IPS-18c (cell line): Measurements from ENCODE around the gene USP48.
"Not testable (repeated sequence)": the region's sequence is repeated elsewhere in the genome, so short reads cannot be mapped to it uniquely, and the experiment has no call there.

Experiments
- H3K4me3 ChIP-seq: 2 replicates; pipeline ENCODE4 v1.7.0; 2013; ENCODE audit warnings: low read depth, mild to moderate bottlenecking, low read length, moderate library complexity; ENCODE audit not compliant: insufficient read depth
- H3K9me3 ChIP-seq: one replicate; pipeline ENCODE4 v1.6.1; 2013; ENCODE audit warnings: mild to moderate bottlenecking, low read length, moderate library complexity; ENCODE audit not compliant: control insufficient read depth, insufficient read depth

Gene USP48

DNA sequence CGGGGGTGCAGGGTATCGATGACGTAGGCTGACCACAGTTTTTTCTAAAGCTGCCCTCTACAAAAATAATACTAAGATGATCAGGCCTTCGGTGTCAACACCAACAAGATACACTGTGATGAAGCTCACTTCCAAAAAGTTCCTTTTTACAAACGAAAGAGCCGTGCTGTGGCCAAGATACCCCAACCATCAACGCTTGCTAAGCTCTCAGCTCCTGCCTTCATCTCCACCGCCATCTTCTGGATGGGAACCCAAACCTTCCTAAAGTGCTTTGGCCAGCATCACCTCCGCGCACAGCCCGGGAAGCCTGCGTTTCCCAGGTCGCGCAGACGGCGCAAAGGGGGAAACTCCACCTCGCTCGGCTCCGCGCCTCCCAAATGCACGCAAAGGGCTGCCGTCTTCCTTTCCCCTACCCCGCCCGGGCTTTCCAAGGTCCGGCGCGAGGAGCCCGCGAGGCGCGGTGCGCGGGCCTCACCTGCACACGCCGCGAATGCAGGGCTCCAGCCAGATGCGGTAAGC, 541 bp downstream of the USP48 start:
- peak overlapping the region; percentile 89 for H3K4me3 ChIP-seq
- H3K9me3 ChIP-seq = peaks cover 2% of the 10 kb centered on the region

DNA sequence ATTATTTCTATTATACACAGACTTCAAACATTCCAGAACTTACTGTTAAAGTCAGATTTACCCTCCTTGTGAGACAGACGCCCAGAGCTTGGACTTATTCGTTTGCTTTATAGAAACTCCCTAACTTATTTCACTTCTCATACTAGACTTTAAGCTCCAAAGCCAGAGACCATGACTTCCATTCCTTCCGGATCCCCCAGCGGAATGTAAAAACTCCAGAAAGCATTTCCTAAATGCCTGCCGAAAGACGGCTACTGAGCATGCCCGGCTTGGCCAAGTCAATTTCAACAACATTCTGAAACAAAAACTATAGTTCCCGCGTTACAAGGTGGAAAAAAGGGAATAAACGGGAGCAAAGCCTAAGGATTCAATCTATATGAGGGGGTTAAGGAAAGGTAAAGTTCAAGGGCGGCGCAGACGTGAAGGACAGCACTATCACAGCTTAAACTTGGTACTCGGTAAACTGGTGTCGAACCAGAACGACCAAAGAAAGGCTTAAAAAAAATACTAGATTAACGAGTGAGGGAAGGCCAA, 1.1 kb downstream of the USP48 start:
- H3K4me3 ChIP-seq = peak overlapping the region; percentile 89

DNA sequence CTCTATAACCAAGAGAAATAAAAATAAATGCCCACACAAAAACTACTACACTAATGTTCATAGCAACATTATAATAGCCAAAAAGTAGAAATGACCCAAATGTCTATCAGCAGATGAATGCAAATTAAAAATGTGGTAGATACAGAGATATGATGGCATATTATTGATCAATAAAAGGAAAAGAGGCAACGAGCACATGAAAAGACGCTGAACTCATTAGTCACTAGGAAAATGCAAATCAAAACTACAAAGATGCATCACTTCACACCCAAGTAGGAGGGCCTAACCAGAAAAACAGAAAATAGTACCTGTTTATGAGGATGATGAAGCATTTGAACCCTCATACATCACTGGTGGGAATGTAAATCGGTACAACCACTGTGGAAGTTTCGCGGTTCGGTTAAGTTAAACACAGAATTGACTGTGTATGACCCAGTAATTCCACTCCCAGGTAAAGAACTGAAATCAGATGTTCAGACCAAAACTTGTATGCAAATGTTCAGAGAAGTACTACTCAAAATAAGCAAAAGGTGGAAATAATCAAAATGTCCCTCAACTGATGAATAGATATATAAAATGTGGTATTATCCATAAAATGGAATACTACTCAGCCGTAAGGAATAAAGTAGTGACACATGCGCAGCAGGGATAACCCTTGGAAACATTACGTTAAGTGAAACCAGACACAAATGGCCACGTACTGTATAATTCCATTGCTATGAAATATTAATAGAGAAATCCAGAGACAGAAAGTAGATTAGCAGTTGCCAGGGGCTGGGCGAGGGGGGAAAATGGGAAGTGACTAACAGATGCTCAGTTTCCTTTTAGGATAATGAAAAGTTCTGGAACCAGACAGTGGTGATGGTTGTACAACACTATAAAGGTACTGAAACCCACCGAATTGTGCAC, 3.1 kb downstream of the USP48 start:
- no peak overlapping the region for H3K4me3 ChIP-seq
- peaks cover 2% of the 10 kb centered on the region for H3K9me3 ChIP-seq

More for the DNA sequence above, 1.1 kb downstream of the USP48 start:
- peaks cover 2% of the 10 kb centered on the region for H3K9me3 ChIP-seq

DNA sequence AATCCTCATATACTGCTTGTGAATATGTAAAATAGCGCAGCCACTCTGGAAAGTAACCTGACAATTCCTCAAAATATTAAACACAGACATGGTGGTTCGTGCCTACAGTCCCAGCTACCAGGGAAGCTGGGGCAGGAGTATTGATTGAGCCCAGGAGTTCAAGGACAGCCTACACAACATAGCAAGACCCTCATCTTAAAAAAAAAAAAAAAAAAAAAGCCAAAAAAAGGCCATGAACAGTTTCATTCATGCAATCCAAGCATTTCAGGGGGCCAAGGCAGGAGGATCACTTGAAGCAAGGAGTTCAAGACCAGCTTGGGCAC, 4.6 kb downstream of the USP48 start:
- Histone ChIP-seq H3K4me3 (no peak overlapping the region), H3K9me3 (no peaks in the 10 kb centered on the region)

DNA sequence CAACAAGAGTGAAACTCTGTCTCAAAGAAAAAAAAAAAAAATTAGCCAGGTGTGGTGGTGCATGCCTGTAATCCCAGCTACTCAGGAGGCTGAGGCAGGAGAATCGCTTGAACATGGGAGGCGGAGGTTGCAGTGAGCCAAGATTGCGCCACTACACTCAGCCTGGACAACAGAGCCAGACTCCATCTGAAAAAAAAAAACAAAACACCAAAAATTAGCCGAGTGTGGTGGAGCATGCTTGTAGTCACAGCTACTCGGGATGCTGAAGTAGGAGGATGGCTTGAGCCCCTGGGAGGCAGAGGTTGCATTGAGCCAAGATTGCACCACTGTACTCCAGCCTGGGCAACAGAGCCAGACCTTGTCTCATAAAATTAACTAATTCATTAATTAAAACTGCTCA, 6.0 kb downstream of the USP48 start:
- H3K4me3 ChIP-seq, H3K9me3 ChIP-seq: not testable (repeated sequence)

DNA sequence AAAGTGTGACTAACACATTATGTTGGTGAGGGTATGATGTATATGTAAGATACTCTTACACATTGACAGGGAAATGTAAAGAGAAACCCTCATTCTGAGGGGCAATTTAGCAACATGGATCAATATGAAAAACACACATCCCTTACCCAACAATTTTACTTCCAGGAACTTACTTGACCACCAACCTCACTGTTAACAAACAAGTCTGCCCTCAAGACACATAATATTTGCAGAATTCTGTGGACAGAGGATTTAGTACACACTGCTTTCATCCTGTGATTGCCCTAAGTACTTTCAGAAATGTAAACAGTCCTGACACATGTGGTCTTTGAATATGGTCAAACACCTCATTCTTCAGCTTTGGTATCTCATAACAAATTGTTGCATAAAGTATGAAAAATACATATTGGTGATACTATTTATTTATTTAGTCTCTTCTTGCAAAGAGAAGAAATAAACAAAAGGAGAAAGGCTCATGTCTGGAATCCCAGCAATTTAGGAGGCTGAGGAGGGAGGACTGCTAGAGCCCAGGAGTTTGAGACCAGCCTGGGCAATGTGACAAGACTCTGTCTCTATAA, 6.9 kb downstream of the USP48 start:
- H3K4me3 ChIP-seq = no peak overlapping the region

DNA sequence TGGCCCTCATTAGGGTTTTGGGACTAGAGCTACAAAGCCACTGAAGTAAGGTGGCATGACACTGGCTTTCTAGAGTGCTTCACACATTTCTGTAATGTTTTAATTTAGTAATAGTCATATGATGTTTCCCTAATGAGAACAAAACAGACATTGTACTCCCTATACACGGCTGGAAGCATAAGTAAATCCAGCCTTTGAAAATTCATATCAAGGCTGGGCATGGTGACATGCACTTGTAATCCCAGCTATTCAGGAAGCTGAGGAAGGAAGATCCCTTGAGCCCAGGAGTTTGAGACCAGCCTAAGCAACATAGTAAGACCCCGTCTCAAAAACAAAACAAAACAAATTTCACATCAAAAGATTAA, 7.4 kb downstream of the USP48 start:
- no peak overlapping the region for H3K4me3 ChIP-seq
- H3K9me3 ChIP-seq = no peaks in the 10 kb centered on the region

More for the DNA sequence above, 6.9 kb downstream of the USP48 start:
- H3K9me3 ChIP-seq = no peaks in the 10 kb centered on the region

DNA sequence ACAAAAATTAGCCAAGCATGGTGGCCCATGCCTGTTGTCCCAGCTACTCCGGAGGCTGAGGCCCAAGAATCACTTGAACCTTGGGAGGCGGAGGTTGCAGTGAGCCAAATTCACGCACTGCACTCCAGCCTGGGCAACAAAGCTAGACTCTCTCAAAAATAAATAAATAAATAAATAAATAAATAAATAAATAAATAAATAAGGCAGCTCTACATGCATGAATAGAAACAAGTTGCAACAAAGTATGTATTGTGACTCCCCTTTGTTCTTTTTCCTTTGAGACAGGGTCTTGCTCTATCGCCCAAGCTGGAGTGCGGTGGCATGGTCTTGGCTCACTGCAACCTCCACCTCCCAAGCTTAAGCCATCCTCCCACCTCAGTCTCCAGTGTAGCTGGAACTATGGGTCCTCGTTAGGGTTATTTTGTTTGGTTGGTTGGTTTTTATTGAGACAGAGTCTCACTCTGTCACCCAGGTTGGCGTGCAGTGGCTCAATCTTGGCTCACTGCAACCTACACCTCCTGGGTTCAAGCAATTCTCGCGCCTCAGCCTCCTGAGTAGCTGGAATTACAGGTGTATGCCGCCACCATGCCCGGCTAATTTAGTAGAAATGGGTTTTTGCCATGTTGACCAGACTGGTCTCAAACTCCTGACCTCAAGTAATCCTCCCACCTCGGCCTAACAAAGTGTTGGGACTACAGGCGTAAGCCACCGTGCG, 8.0 kb downstream of the USP48 start:
- Histone ChIP-seq H3K4me3 (no peak overlapping the region), H3K9me3 (no peaks in the 10 kb centered on the region)

DNA sequence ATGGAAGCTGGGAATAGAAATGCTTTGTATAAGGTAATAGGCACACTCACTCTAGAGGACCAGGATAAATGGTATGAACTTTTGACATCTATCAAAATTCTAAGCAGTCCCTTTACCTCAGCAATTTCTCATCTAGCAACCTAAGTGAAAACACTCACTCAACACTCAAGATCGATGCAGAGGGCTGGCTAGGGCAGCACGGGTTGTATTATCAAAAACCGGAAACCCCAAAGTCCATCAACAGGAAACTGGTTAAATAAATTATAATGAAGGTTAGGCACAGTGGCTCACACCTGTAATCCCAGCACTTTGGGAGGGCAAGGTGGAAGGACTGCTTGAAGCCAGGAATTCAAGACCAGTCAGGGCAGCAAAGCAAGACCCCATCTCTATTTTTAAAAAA, 9.4 kb downstream of the USP48 start:
- no peaks in the 10 kb centered on the region for H3K9me3 ChIP-seq
- no peak overlapping the region for H3K4me3 ChIP-seq

DNA sequence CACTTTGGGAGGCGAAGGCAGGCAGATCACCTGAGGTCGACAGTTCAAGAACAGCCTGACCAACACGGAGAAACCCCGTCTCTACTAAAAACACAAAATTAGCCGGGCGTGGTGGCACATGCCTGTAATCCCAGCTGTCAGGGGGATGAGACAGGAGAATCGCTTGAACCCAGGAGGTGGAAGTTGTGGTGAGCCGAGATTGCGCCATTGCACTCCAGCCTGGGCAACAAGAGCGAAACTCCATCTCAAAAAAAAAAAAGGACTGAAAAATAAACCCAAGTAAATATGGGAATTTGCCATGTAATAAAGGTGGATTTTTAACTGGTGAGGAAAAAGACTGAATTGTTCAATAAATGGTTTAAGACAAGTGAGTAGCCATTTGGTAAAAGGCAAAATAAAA, 11.3 kb downstream of the USP48 start:
- not testable (repeated sequence) for H3K4me3 ChIP-seq, H3K9me3 ChIP-seq

DNA sequence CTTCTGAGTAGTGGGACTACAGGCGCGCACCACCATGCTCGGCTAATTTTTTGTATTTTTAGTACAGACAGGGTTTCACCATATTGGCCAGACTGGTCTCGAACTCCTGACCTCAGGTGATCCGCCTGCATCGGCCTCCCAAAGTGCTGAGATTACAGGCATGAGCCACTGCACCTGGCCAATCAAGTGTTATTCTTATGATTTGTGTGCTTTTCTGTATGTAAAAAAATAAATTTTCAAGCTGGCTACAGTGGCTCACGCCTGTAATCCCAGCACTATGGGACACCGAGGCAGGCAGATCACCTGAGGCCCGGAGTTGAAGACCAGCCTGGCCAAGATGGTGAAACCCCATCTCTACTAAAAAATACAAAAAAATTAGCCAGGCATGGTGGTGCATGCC, 12.3 kb downstream of the USP48 start:
- H3K4me3 ChIP-seq, H3K9me3 ChIP-seq: not testable (repeated sequence)

DNA sequence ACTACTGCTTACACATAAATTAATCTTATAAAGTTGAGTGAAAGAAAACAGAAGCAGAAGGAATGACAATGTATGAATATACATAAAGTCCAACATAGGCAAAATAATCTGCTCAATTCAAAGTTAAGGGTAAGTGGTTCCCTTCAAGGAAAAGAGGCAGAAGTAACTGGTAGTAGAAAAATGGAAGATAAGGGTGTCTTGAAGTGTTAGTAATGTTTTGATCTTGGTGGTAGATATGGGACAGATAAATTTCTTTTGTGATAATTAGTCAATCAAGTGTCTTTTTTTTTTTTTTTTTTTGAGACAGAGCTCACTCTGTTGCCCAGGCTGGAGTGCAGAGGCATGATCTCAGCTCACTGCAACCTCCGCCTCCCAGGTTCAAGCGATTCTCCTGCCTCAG, 12.7 kb downstream of the USP48 start:
- H3K9me3 ChIP-seq = no peaks in the 10 kb centered on the region
- H3K4me3 ChIP-seq = no peak overlapping the region

DNA sequence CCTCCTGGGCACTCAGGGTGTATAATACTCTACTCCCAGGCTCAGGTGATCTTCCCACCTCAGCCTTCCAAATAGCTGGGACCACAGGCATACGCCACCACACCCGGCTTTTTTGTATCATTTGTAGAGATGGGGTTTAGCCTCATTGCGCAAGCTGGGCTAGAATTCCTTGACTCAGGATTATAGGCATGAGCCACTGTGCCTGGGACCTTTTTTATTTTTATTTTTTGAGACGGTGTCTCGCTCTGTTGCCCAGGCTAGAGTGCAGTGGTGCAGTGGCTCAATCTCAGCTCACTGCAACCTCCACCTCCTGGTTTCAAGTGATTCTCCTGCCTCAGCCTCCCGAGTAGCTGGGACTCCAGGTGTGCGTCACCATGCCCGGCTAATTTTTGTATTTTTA, 15.8 kb downstream of the USP48 start:
- H3K9me3 ChIP-seq, H3K4me3 ChIP-seq: not testable (repeated sequence)

DNA sequence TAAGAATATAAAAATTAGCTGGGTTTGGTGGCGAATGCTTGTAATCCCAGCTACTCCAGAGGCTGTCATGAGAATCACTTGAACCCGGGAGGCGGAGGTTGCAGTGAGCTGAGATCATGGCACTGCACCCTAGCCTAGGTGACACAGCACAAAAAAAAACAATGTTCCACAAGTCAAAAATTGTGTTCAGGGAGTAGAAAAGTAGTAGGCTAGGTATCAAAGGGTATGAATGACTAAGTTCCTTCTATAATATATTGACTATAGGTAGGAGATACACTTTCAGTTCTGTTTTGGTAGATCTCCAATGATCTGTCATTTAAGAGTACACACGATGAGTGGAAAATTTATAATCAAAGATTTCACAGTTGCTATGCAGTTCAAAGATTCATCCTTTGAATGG, 16.7 kb downstream of the USP48 start:
- Histone ChIP-seq H3K9me3 (no peaks in the 10 kb centered on the region), H3K4me3 (no peak overlapping the region)

DNA sequence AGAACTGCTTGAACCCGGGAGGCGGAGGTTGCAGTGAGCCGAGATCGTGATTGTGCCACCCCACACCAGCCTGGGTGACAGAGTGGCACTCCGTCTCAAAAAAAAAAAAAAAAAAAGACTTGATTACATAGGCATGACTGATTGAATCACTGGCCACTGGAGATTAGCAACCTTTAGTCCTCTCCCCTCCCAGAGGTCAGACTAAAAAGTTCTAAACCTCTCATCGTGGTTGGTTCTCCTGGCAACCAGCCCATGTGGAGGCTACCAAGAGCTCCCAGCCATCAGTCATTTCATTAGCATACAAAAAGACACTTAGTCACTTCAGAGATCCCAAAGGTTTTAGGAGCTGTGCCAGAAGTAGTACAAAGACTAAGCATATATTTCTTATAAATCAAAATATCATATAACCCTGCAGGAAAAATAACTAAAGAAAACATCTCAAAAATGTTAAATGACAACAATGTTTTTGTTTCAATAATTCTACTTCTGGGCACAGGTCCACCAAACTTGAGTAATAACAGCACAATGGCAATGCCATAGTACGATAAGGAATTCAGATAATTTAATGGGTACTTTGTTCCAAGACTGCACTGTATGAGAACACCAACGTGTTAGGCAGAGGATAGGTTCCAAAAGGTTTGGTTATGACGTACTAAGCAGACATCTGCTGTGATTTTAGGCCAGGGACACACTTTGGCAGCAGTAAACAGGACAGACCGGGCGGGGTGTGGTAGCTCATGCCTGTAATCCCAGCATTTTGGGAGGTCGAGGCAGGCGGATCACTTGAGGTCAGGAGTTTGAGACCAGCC, 18.1 kb downstream of the USP48 start:
- no peaks in the 10 kb centered on the region for H3K9me3 ChIP-seq
- H3K4me3 ChIP-seq = no peak overlapping the region

DNA sequence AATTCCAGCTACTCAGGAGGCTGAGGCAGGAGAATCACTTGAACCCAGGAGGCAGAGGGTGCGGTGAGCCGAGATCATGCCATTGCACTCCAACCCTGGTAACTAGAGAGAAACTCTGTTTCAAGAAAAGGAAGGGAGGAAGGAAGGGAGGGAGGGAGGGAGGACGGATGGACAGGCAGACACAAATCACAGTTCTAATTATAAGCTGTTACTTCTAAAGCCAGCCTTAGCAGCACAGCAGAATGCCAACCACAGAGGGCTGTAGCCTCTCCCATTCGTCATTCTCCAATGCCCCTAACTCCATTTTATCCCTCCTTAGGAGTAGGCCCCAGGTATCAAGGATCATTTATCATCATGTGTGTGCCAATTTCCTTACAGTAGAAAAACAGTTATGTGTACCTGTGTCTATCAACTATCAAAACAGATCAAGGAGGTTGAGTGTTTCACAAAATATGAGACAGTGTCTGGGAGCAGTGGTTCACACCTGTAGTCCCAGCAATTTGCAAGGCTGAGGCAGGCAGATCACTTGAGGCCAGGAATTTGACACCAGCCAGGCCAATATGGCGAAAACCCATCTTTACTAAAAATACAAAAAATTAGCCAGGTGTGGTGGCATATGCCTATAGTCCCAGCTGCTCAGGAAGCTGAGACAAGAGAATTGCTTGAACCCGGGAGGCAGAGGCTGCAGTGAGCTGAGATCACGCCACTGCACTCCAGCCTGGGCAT, 19.1 kb downstream of the USP48 start:
- H3K9me3 ChIP-seq = no peaks in the 10 kb centered on the region
- H3K4me3 ChIP-seq = no peak overlapping the region

DNA sequence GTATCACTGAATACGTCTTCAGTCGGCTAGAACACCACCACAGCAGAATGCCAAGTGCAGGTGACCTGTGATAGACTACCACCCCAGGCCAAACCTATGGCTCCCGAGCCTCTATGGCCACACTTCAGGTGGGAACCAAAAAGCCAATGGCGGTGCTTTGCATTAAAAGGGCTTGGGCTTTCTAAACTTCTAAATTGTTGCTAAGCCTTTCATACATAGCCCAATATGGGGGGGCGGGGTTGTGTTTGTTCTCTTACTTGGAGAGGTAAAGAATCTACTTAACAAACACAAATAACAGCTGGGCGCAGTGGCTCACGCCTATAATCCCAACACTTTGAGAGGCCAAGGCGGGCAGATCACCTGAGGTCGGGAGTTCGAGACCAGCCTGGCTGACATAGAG, 19.7 kb downstream of the USP48 start:
- no peak overlapping the region for H3K4me3 ChIP-seq
- no peaks in the 10 kb centered on the region for H3K9me3 ChIP-seq
